Keratinocyte (primary cell): ENCODE measurements around the gene ZNF576.

Experiments
- EZH2 ChIP-seq: IDR thresholded peaks from one replicate; pipeline ENCODE4 v1.6.1; 2012; ENCODE audit warnings: inconsistent platforms, mild to moderate bottlenecking, low read length, moderate library complexity
- TF ChIP-seq, protein P1 (sequence below), 3 experiments: IDR thresholded peaks in 1 of 3; conservative IDR thresholded peaks in 1 of 3; optimal IDR thresholded peaks in 1 of 3; 2 replicates in 2 of 3; 3 replicates in 1 of 3; pipeline versions ENCODE3 to v1.5.1; 2011; ENCODE audit warnings: low read length in 3 of 3, mild to moderate bottlenecking in 3 of 3, moderate library complexity in 2 of 3, control low read depth in 1 of 3, inconsistent platforms in 1 of 3; ENCODE audit not compliant: insufficient read depth in 2 of 3; ENCODE audit errors: extremely low read depth in 1 of 3

DNA sequence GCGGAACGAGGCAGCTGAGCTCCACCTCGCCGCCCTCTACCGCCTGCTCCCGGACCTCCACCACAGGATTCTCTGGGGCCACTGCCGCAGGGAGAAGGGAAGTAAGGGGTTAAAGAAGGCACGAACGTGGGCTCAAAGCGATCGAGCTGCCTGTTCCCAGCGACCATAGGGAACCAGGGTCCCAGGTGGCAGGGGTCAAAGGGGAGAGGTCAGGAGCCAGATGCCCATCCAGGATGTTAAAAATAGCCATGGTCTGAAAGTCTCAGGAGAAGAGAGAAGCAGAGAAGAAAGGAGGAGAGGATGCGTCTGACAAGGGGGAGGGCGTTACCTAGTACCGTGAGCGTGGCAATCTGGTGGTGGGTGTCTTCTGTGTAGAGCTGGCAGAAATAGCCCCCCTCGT is 30.4 kb downstream of the ZNF576 start:
- TF ChIP-seq, protein P1, sequence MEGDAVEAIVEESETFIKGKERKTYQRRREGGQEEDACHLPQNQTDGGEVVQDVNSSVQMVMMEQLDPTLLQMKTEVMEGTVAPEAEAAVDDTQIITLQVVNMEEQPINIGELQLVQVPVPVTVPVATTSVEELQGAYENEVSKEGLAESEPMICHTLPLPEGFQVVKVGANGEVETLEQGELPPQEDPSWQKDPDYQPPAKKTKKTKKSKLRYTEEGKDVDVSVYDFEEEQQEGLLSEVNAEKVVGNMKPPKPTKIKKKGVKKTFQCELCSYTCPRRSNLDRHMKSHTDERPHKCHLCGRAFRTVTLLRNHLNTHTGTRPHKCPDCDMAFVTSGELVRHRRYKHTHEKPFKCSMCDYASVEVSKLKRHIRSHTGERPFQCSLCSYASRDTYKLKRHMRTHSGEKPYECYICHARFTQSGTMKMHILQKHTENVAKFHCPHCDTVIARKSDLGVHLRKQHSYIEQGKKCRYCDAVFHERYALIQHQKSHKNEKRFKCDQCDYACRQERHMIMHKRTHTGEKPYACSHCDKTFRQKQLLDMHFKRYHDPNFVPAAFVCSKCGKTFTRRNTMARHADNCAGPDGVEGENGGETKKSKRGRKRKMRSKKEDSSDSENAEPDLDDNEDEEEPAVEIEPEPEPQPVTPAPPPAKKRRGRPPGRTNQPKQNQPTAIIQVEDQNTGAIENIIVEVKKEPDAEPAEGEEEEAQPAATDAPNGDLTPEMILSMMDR (optimal IDR thresholded peaks at IDR 0.05 in 1 of 3, IDR thresholded peaks at IDR 0.05 in 1 of 3, conservative IDR thresholded peaks at IDR 0.05 in 1 of 3; ENCODE audit: extremely low read depth in 1 of 3, insufficient read depth in 2 of 3, low read length in 3 of 3) = no peak
- no peak for TF ChIP-seq EZH2
